SIG-M5 (cell line): ENCODE measurements around the gene PCBP3.
"Not testable (repeated sequence)": the region's sequence is repeated elsewhere in the genome, so short reads cannot be mapped to it uniquely, and the experiment has no call there.

Source experiments
- DNase-seq: peaks from one replicate; lab custom pipeline; 2025; lab: John Stamatoyannopoulos, UW

Gene PCBP3

DNA sequence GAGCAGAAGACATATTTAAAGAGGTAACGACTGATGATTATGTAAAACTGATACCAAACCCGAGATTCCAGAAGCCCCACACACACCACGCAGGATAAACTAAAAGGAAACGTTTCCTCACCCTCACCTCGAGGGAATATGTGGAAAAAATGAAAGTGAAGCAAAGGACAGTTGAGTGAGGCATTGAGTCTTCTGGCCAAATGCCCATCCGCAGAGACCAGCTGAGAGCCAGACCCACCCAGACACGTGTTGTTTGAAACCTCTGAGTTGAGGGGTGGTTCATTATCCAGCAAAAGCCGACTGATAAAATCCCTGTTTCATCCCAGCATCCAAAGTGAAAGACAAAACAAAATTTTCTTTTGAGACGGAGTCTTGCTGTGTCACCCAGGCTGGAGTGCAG is 29.6 kb upstream of the PCBP3 start:
- no peak for DNase-seq

DNA sequence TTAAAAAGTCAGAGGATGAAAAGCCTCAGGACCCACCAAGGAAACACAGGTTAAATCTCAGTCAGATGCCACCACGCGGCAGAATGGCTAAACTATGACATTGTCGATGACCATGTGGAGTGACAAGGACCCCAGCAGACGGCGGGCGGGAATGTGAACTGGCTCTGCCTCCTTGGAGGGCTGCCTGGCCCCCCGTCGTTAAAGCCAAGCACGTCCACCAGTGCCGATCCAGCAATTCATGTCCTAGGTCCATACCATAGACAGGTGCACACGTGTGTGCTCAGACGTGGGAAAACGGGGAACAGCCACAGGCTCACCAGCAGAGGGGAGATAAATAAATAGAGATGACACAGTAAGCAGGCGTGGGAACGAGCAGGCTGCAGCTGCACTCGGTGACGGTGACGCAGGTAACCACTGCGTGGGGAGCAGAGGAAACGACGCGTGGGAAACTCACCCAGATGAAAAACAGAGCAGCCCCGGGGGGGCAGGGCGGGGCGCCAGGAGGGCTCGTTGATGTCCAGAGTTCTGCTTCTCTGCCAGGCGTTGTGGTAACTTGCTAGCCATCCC is 28.3 kb upstream of the PCBP3 start:
- no peak for DNase-seq

DNA sequence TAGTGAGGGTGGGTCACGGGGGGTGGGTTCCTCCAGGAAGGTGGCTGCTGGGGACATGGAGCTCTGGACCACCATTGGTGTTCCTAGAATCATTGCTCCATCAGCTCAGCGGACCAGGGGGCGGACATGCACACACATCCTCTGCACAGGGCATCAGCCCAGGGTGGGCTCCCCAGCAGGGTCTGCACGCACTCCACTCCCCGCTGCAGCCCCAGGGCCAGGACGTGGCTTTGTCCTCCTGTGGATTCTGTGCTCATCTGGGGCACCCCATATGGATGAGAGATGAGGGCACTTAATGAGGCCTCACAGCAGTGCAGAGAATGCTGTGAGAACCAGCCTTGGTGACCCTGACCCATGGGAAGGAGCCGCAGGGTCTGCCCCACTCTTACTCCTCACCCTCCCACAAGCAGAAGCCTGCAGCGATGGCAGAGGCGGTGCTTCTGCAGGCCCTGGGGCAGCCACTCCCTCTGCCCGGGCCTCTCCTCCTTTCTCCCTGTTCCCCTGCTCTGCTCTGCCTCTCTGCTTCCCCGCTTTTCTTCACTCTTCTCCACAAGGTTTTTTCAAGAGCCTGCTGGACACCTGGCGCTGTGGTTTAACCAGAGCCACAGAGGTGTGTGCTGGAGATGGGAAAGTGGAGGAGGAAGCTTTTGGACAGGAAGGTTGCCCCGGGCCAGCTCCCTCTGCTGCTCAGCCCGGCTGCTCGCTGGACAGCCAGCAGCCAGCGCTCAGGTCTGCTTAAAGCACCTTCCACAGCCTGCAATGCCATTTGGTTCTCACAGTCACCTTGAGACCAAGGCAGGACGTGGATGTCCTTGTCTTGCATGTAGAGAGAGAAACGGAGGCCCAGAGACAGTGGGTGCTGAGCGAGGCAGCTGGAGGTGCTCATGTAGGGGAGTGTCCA is 26.3 kb upstream of the PCBP3 start:
- DNase-seq = no peak

DNA sequence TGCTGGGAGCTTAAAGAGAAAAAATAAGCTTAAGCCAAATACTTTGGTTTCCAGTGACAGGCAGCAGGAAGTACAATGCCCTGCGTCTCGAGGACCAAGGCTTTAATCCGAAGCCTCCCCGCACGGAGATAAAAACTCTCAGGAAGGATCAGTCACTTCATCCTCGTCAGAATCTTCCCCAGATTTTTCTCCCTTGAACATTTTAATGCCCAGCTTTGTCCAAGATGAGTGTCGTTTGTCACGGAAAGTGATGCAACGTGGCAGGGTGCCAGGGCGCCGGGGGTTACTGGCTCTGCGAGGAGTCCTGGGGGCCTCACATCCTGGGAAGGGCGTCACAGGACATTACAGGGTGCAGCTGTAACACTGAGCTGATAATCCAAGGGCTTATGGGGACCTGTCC is 25.2 kb upstream of the PCBP3 start:
- DNase-seq = no peak

DNA sequence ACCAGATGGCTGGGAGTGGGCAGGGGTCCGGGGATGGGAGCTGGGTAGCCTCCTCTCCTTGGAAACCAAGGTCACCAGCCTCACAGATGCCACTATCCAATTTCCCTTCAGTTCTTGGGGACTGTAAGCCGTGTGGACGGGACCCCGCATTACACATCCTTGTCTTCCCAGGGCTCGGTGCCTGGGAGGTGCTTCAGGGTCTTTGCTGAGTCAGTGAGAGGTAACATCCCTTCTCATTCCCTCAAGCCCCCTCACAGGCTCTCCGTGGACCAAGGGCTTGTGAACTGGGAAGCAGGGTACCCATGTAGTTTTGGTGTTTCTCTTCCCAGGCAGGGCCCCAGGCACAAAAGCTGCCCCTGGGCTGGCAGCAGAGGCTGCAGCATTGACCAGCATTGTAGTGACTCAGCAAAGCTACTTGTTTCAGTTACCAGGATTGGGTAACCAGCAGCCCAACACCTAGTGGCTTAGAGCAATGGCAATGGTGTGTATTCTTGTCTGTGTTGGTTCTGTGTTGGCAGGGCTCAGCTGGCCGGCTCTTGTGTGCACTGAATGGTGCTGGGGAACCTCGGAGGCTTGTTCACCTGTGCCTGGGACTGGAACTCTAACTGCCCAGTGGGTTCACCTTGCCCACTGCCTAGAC is 24.6 kb upstream of the PCBP3 start:
- no peak for DNase-seq

DNA sequence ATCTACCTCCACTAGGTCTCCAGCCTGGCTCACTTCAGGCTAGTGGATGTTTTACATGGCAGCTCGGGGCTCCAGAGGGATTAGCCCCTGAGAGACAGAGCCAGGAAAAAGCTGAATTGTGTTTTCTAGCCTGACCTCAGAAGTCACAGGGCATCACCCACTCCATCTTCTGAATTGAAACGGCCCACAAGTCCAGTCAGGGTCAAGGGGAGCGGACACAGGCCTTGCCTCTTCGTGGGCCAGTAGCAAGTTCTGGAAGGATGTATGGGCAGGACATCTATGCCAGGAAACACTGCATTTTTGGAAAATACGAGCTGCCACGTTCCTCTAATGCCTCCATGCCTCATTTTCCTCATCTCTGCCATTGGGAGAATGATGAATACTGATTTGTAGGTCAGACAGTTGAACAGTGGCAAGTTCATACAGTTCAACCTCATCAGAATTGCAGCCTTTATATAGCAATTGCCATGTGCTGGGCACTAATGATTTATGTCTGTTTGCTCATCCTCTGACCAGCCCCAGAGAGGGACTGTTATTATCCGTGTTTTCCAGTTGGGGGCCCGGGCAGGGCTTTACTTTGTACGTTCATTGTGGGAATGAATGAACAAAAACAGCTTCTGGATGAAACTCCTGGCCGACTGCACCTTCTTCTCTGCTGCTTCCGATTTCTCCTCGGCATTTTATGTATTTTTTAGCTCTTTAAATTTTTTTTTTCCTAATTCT is 23.2 kb upstream of the PCBP3 start:
- no peak for DNase-seq

DNA sequence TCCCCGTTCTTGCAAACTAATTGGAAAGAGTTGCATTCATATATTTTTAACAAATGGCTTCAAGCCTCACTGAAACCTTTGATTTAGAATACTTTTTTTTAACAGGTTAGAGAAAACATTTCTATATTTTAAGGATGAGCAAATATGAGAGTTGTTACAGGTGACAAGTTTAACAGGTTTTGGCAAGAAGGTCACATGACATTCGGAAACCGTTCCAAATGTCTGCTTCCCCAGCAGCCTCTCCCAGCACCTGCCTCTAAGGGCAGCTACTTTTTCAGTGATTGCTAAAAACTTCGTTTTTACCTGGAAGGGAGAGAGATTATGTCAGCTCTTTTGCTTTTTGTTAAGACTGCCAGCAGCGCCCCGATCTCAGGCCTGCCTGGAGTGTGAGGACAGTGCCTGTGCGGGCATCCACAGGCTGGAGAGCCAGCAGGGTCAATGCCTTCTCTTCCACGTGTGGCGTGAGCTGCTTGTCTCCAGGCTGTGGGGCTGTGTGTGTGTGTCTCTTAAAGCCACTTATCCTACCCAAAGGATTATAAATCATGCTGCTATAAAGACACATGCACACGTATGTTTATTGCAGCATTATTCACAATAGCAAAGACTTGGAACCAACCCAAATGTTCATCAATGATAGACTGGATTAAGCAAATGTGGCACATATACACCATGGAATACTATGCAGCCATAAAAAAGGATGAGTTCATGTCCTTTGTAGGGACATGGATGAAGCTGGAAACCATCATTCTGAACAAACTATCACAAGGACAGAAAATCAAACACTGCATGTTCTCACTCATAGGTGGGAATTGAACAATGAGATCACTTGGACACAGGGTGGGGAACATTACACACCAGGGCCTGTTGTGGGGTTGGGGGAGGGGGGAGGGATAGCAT is 21.8 kb upstream of the PCBP3 start:
- DNase-seq = not testable (repeated sequence)

DNA sequence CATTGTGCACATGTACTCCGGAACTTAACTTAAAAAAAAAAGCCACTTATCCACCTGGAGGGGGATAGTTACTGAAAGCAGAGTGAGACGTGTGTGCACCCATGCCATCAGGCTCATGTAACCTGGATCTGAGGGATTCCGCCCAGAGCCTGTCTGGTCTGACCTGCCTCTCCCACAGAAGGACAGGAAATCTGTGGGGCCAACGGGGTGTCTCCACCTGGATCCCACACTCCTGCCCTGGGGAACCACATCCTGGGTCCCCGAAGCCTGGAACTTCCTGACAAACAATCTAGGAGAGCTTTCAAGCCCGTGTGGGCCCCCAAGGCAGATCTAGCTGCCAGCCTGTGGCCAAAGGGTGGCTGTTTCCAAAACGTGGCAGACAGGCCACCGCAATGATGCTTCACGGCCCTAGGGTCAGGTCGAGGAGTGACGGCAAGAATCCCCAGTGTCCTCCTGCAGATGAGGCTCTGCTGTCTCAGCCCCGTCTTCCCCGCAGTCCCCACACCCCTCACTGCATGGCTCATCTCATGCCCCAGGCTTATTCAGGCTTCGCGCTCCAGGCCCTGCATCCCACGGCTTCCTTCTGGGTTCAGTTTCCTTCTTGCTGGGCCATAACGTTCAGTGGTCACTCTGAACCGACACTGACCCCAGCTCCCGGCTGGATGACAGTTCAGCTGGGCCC is 21.0 kb upstream of the PCBP3 start:
- DNase-seq = no peak

DNA sequence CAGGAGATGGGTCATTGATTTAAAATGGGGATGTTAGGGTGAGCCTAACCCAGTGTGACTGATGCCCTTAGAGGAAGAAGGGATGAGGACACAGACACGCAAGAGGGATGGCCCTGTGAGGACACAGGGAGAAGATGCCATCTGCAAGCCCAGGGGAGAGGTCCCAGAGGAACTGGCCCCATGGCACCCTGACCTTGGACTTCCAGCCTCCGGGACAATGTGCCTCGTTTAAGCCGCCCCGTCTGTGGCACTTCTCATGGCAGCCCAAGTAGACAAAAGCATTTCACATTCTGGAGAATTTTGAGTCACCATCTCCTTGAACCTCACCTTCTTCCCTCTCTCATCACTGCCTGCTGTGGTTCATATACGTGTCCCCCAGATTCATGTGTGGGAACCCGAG is 20.1 kb upstream of the PCBP3 start:
- no peak for DNase-seq

DNA sequence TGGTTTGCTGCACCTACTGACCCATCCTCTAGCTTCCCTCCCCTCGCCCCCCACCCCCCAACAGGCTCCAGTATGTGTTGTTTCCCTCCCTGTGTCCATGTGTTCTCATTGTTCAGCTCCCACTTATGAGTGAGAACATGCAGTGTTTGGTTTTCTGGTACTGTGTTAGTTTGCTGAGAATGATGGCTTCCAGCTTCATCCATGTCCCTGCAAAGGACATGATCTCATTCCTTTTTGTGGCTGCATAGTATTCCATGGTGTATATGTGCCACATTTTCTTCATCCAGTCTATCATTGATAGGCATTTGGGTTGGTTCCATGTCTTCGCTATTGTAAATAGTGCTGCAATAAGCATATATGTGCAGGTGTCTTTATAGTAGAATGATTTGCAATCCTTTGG is 17.4 kb upstream of the PCBP3 start:
- DNase-seq = not testable (repeated sequence)

DNA sequence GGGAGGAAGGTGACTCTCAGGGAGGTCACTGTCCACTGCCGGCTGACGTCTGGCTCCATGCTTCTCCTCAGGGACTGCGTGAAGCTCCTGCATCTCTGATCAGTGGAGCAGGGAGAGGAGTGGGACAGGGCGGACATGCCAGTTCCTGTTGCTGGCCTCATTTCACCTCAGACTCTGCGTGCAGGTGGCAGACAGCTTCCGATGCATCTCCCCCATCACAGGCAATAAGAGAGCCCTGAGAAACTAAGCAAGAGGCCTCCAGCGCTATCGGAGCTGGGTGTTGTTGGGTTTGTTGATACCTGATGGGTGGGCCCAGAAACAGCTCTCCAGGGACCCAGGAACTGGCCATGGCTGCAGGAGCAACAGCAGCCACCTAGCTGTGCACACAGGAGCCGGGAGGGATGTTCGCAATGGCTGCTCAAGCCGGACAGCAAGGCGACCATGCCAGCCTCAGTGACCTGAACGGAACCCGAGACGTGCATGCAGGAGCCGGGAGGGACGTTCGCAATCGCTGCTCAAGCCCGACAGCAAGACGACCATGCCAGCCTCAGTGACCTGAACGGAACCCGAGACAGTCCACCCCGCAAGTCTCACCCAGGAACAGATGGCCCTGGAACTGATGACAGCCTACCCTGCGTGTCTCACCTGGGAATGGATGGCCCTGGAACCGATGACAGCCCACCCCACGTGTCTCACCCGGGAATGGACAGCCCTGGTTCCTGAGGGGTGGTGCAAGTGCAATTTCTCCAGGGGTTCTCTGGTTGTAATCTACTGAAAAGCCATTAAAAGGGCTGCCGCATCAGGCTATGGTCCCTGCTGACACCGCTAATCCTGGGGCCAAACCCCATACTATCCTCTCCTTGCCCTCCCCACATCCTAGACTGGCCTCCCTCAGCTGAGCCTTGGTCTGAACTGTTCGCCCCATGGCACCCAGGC is 14.2 kb upstream of the PCBP3 start:
- DNase-seq = no peak

DNA sequence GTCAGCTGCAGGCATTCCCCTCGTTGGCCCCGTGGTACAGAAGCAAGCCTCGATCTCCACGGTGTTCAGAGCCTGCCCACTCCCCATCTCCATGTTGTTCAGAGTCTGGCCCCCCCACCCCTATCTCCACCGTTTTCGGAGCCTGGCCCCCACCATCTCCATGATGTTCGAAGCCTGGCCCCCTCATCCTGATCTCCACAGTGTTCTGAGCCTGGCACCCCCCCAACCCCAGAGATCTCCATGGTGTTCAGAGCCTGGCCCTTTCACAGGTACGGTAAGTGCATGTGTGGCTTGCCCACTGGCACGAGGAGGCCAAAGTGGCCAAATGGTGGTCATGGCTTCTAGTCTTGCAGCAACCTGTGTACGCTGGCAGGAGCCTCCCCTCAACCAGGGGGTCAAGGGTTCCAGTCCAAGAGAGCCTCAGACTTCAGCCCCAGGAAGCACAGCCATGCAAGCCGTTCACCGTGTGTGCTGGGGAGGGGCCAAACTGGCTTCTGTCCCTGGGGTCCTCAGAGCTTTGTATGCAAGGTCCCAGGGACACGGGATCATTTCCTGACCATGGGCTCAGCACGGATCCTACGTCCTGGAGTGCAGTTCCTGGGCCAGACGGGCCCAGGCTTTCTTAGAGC is 13.3 kb upstream of the PCBP3 start:
- DNase-seq = no peak

DNA sequence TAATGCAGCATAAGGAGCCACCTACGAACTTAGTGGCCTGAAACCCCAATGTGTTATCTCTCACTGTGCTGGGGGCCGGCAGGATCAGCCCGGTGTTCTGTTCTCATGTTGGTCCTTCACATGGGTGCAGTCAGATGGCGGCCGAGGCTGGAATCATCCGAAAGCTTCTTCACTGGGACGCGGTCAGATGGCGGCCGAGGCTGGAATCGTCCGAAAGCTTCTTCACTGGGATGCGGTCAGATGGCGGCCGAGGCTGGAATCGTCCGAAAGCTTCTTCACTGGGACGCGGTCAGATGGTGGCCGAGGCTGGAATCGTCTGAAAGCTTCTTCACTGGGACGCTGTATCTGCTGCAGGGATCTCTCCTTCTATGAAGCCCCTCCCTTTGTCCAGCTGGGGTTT is 12.6 kb upstream of the PCBP3 start:
- DNase-seq = no peak

DNA sequence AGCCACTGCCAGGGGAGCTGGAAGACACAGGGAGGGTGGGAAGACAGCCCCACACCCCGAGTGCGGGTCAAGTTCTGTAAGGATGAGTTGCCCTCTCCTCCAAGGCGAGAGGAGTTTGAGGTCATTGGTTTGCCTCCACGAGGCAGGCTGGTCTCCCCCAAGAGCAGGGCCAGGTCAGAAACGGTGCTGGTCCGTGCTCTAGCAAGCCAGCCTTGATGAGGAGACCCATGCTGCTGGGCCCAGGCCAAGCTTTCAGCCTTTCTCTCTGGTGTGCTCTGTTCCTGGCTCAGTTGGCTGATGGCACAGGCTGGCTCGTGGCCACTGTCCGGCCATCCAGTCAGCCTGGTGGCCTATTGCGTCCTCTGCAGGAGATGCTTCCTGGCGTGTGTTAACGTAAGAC is 12.0 kb upstream of the PCBP3 start:
- no peak for DNase-seq

DNA sequence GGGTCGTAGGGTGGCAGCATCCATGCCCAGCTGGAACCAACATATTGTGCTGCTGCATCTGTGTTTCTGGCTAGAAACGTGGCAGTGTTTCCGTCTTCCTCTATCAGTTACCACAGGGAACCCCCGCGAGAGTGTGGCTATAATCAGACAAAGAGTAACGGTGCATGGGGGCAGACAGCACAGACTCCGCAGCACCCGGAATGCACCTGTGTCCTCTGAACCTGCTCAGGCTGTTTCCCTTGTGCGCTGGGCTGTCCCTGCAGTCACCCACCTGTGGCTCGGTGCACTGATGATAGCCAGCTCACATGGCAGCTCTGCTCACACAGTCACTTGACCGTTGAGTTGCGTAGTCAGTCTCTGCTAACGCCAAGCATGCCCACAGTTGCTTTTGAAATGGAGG is 11.4 kb upstream of the PCBP3 start:
- no peak for DNase-seq

DNA sequence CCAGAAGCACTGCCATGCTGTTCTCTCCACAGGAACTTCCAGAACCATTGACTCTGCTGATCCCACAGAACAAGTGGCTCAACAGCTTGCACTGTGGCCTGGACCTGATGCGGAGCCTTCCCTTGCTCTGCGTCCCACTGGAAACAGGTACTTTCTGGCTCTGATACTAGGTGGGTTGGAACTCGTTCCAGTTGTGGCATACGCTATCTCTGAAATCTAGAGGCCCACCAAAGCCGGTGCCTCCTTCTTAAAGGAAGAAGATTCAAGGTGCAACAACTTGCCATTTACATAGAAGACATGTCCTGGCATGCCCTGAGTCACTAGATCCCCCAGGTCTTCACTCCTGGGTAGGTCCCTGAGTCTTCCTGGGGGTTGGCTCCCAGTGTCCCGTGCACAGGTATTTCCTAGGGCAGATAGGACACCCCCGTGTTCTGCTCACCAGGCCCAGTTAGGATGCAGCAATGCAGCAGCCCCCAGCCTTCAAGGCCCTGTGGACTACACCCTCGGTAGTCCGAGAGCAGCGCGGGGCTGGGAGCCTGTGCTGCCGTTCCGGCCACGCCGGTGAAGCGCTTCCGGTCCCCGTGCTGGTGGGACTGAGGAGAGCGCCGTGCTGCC is 10.8 kb upstream of the PCBP3 start:
- DNase-seq = no peak

DNA sequence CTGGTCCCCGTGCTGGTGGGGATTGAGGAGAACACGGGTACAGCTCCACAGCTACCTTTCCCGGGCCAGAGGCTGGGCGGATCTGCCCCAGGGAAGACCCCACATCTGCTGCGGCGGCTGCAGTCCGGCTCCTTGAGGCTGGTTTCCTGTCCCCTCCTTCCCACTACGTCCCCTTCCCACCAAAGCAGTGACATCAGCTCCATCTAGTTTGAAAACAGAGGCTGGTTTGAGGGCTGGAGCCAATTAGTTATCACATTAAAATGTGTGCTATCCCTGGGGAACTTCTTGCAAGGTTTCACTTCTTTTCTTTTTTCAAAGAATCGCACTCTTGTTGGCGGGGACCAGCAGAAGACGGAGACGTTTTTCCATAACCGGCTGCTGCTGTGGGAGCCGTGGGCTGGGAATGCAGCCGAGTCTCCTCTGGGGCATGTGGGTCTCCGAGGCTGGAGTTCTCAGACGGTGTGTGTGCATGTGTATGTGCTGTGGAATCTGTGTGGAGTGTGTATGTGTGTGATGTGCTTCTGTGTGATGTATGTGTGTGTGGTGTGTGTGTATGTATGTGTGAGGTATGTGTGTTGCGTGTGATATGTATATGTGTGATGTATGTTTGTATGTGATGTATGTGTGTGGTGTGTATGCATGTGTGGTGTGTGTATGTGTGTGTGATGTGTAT is 8.9 kb upstream of the PCBP3 start:
- no peak for DNase-seq
